Activated CD4-positive, alpha-beta T cell treated with anti-CD3 and anti-CD28 coated beads for 48 hours (primary cell): ENCODE measurements around the gene HNRNPK.
A peak's percentile ranks its signal among the peaks of the same experiment; 100 is the strongest.

ENCODE experiments used
- DNase-seq: peaks from one replicate; pipeline ENCODE4 v3.0.0-alpha.2; 2020

Gene HNRNPK

GRCh38 chr9:83979812-83980394 lies at the start of gene HNRNPK:
Gene HNRNPK, minus strand, starts transcription at chr9:83980215. Its CDS starts 1,963 bp downstream, at chr9:83978252.
- peak; percentile 100 for DNase-seq

GRCh38 chr9:84027201-84027600 lies 47.2 kb upstream of the HNRNPK start:
- DNase-seq, result no peak

DNA sequence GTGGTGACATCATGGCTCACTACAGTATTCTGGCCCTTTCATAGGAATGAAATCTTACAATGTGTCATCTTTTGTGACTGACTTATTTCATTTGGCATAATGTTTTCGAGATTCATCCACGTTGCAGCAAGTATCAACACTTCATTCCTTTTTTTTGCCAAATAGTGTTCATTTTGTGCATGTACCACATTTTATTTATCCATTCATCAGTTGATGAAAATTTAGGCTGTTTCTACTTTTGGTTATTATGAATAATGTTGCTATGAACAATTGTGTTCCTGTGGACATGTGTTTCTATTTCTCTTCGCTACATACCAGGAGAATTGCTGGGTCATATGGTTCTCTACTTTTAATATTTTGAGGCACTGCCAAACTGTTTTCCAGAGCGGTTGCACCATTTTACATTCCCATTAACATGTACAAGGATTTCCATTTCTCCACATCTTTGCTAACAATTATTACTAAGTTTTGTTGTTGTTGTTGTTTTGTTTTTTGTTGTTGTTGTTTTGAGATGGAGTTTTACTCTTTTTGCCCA lies 44.1 kb upstream of the HNRNPK start:
- DNase-seq, result no peak

DNA sequence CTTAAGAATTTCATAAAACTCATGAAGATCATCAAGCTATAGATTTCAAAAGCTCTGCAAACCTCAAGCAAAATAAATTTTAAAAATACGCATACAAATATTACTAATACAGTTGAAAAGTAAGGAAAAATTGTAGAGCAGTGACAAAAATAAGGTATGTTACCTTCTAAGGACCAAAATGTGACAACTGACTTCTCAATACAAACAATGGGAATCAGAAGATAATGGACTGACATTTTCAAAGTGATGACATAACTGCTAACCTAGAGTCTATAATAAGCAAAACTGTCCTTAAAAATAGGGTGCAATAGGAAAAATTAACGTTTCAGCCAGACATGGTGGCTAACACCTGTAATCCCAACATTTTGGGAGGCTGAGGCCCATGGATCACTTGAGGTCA lies 27.6 kb upstream of the HNRNPK start:
- DNase-seq, result no peak

- DNase-seq, result no peak
Measured at GRCh38 chr9:84003246-84003645, 23.2 kb upstream of the HNRNPK start.

DNA sequence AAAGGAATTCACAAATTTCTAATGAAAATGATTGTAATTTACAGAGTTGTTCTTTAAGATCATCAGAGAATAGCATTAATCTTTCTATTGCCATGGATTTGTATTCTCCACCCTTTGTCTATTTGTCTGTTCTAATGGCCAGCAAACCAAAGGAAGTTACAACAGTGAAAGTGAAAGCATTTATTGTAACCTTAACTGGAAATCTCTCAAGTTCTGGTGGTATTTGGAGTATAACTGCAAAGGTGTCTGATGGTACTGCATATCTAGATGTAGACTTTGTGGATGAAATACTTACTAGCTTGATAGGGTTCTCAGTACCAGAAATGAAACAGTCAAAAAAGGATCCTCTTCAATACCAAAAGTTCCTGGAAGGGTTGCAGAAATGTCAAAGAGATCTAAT lies 22.3 kb upstream of the HNRNPK start:
- DNase-seq, result no peak

DNA sequence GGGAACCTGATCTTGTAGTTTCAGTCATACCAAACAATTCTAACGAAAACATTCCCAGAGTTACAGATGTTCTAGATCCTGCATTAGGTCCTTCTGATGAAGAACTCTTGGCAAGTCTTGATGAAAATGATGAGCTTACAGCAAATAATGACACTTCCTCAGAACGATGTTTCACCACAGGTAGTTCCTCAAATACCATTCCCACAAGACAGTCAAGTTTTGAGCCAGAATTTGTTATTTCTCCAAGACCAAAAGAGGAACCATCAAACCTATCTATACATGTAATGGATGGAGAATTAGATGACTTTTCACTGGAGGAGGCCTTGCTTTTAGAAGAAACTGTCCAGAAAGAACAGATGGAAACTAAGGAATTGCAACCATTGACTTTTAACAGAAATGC lies 21.6 kb upstream of the HNRNPK start:
- DNase-seq, result no peak

- no peak for DNase-seq
Measured at GRCh38 chr9:84000186-84000585, 20.2 kb upstream of the HNRNPK start.

DNA sequence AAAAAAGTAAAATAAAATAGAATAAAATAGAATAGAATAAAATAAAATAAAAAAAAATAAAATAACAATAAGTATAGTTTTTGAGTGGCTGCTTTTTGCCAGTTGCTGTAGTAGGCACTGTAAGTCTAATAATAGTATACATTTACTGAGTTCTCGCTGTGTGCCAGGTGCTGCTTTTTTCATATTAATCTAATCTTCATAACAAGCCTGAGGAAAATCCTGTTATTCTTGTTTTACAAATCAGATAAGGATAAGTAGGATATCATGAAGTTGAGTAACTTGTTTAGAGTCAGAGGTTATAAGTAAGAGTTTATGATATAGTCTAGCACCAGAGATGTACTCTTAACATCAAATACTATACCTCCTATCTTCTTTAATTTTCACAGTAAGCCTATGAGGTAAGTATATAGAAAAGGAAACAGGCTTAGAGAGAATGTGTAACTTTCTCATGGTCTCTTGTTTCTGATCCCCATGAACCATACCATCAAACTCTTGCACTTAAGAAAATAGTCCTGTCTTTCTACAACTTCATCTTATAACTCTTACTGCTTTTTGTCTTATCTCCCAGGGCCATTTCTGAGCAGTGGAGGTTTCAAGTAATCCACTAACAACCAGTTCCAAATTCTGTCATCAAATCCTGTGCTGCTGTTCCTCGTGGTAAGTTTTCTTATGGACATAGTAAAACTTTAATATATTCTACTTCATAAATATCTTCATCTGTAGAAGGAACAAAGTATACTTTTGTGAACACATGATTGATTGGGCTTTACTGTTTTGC lies 19.3 kb upstream of the HNRNPK start:
- no peak for DNase-seq

- DNase-seq, result no peak
Measured at GRCh38 chr9:83996126-83996525, 16.1 kb upstream of the HNRNPK start.

GRCh38 chr9:83992901-83993300 lies 12.9 kb upstream of the HNRNPK start:
- no peak for DNase-seq

DNA sequence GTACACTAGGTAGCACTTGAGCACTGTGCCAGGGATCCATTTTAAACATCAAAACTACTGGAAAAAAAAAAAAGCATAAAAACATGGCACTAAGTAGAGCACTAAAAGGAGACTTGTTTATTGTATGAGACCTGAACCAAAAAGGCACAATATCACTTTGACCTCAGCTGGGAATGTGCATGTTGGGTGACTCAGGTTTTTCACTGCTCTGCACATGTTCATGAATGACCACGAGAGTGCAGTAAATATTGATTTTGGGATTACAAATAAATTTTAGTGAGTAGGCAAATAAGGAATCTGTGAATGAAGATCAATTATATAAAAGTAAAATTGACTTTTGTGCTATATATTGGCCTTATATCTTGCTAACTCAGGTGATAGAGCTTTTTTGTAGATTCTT lies 12.4 kb upstream of the HNRNPK start:
- DNase-seq, result no peak

DNA sequence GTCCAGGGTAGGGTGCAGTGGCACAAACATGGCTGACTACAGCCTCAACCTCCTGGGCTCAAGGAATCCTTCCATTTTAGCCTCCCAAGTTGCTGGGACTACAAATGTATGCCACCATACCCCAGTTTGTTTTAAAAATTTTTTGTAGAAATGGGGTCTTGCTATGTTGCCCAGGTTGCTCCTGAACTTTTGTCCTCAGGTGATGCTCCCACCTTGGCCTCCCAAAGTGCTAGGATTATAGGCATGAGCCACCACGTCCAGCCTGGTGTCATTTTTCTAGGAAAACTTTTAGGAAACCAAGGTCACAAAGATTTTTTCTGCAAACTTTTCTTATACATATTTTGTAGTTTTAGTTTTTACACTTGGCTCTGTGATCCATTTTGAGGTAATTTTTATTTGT lies 11.3 kb upstream of the HNRNPK start:
- DNase-seq, result no peak

DNA sequence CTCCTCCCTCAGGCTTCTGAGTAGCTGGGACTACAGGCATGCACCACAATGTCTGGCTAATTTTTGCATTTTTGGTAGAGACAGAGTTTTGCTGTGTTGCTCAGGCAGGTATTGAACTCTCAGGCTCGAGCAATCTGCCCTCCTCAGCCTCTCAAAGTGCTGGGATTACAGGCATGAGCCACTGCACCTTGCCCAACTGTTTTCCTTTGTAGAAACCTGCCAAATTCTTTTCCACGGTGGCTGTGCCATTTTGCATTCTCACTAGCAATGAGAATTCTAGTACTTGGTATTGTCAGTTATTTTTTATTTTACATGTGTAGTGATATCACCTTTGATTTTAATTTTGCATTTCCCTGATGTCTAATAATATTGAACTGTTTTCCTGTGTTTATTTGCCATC lies 8.4 kb upstream of the HNRNPK start:
- no peak for DNase-seq

DNA sequence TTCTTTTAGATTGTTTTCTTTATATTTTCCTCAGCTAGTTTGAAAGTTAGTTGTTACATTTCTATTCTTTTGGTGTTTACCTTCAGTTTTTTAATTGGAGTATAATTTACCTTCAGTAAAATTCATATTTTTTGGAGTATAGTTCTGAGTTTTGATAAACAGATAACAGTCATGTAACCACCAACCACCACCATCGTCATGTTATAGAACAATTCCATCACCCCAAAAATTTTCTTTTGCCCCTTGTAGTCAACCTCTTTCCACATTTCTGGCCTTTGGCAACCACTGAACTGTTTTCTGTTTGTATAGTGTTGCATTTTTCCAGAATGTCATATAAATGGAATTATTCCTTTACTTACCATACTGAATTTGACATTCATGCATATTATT lies 7.4 kb upstream of the HNRNPK start:
- no peak for DNase-seq

GRCh38 chr9:83986765-83987401 lies 6.9 kb upstream of the HNRNPK start:
- DNase-seq, result peak; percentile 42

DNA sequence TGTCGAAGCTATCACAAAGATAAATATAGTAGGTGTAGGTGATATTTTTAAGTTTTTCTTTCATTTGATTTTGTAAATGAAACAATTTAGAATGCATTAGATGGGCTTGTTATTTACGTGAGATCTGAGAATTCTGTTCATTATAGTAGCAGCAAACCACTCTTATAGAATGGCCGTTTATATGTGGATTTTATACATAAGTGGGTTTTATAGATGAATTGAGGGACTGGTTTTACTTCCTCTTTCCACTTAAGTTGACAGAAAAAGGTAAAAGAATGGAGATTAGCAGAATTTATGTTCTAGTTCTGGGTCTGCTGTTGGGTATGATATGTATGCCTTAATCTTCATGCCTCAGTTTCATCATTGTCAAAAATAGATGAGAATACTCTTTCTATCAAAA lies 6.2 kb upstream of the HNRNPK start:
- no peak for DNase-seq

DNA sequence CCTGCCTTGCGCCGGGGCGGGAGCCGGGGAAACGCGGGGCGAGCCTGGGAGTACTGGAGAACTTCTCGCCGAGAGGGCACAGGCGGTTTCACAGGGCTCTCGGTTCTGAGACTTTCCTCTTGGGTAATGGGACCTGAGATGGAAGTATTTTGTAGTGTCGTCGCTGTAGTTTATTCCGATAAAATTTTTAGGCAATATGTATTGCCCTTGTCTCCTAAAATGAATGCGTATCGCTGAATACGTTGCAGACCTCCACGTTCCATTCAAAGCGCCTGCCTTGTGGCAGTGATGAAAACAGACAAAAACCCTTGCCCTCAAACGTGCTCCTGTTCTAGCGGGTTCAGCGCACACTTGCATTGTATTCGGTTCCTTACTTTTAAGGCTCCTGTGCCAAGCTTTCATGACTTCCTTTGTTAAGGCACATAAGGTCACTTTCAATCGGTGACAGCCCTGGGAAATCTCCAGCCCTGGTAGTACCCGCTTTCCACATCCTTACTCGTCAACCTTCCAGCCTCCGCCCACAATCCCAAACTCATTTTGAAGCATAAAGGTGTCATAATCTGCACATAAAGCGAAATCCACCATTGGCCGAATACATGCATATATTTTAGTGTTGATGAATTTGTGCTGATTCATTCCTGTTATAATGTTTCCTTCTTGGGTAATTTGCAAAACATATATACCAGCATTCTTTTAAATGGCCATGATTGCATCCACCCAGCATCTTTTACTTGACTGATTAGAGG lies 1.3 kb upstream of the HNRNPK start:
- peak; percentile 45 for DNase-seq

GRCh38 chr9:83980395-83981125 lies 545 bp upstream of the HNRNPK start, which contains the start of gene RMI1:
Gene RMI1, plus strand, starts transcription at chr9:83980805. Its CDS starts 20,182 bp downstream, at chr9:84000987.
- peak; percentile 100 for DNase-seq

GRCh38 chr9:83978992-83979811 lies 813 bp downstream of the HNRNPK start:
- DNase-seq, result peak; percentile 92

GRCh38 chr9:83977196-83977595 lies 2.8 kb downstream of the HNRNPK start:
- no peak for DNase-seq

DNA sequence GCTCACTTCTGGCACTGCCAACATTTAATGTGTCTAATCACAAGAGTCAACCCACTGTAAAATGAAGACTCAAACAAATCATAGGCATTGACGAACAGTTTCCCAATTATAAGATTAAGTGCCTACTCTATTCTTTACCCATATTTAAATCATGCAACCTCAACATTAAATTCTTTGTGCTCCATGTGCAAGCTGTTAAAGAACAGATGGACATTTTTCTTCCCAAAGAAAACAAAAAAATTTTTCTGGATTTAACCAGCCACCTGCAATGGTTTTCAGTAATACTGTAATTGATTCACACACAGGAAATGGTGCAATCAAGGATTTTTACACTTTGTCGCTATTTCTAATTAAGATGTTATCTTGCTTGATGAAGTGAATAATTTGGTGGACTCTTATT lies 3.6 kb downstream of the HNRNPK start:
- DNase-seq, result no peak
